HG02852 (cell line): ENCODE measurements around the gene LAMB1.
"Not testable (repeated sequence)": the region's sequence is repeated elsewhere in the genome, so short reads cannot be mapped to it uniquely, and the experiment has no call there.

Experiments used
- ATAC-seq: cut with Tn5 transposase; IDR thresholded peaks from one replicate; pipeline ENCODE4 v1.9.1; 2021; ENCODE audit warnings: mild to moderate bottlenecking, moderate library complexity; ENCODE audit not compliant: unreplicated experiment

Gene LAMB1

GRCh38 chr7:107973861-107974260 lies 29.1 kb downstream of the LAMB1 start:
- no peak for ATAC-seq

- no peak for ATAC-seq
Measured at GRCh38 chr7:107972941-107973376, 30.0 kb downstream of the LAMB1 start.

- ATAC-seq, result no peak
Measured at GRCh38 chr7:107972075-107972482, 30.9 kb downstream of the LAMB1 start.

GRCh38 chr7:107971613-107972012 lies 31.3 kb downstream of the LAMB1 start:
- ATAC-seq, result no peak

GRCh38 chr7:107971100-107971499 lies 31.9 kb downstream of the LAMB1 start:
- no peak for ATAC-seq

GRCh38 chr7:107969856-107970255 lies 33.1 kb downstream of the LAMB1 start:
- no peak for ATAC-seq

GRCh38 chr7:107968449-107968848 lies 34.5 kb downstream of the LAMB1 start:
- ATAC-seq, result no peak

- no peak for ATAC-seq
Measured at GRCh38 chr7:107967420-107967819, 35.5 kb downstream of the LAMB1 start.

- ATAC-seq, result no peak
Measured at GRCh38 chr7:107966711-107967110, 36.2 kb downstream of the LAMB1 start.

GRCh38 chr7:107964510-107964909 lies 38.5 kb downstream of the LAMB1 start:
- no peak for ATAC-seq

GRCh38 chr7:107962817-107963216 lies 40.1 kb downstream of the LAMB1 start:
- ATAC-seq, result no peak

- ATAC-seq, result no peak
Measured at GRCh38 chr7:107961405-107961804, 41.6 kb downstream of the LAMB1 start.

GRCh38 chr7:107960272-107960671 lies 42.7 kb downstream of the LAMB1 start:
- ATAC-seq, result no peak

- no peak for ATAC-seq
Measured at GRCh38 chr7:107959527-107959898, 43.4 kb downstream of the LAMB1 start.

GRCh38 chr7:107958764-107959526 lies 44.0 kb downstream of the LAMB1 start:
- no peak for ATAC-seq

- ATAC-seq, result no peak
Measured at GRCh38 chr7:107957436-107957835, 45.5 kb downstream of the LAMB1 start.

- ATAC-seq, result not testable (repeated sequence)
Measured at GRCh38 chr7:107956950-107957349, 46.0 kb downstream of the LAMB1 start.

- ATAC-seq, result no peak
Measured at GRCh38 chr7:107955394-107955793, 47.6 kb downstream of the LAMB1 start.

- ATAC-seq, result no peak
Measured at GRCh38 chr7:107953924-107954303, 49.0 kb downstream of the LAMB1 start.

GRCh38 chr7:107953265-107953923 lies 49.6 kb downstream of the LAMB1 start:
- no peak for ATAC-seq

GRCh38 chr7:107951896-107952295 lies 51.1 kb downstream of the LAMB1 start:
- ATAC-seq, result no peak

- ATAC-seq, result no peak
Measured at GRCh38 chr7:107951172-107951787, 51.7 kb downstream of the LAMB1 start.
